Kasumi-1 (cell line): ENCODE results near the gene FCER2.
"Not testable (repeated sequence)": the region's sequence is repeated elsewhere in the genome, so short reads cannot be mapped to it uniquely, and the experiment has no call there.

Experiments
- DNase-seq, 2 experiments: peaks; one replicate each; lab custom pipeline; 2025; lab: John Stamatoyannopoulos, UW

Gene FCER2

DNA sequence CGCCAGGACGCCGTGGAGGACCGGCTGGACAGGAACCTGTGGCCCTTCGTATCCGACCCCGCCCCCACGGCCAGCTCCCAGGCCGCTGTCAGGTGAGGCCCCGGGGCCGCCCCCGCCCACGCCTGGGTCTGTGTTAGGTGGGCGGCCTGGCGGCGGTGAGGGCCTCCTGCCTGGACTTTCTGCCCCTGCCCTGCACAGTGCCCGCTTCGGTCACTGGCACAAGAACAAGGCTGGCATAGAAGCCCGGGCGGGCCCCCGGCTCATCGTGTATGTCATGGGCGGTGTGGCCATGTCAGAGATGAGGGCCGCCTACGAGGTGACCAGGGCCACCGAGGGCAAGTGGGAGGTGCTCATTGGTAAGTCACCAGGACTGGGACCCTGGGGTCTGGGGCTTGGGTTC, 54.8 kb downstream of the FCER2 start:
- DNase-seq, result no peak

DNA sequence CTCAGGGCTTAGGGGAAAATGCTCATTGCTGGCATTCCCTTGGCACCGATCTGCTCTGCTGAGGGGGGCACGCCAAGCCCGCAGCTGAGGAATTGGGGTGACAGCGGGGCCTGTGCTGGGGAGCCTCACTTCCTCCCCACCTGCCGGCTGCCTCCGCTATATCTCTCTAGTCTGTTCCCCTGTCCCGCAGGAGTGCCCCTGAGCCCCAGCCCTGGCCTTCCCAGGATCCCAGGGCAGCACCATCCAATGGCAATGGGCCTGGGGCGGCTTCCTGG, 55.6 kb downstream of the FCER2 start:
- DNase-seq, result no peak

DNA sequence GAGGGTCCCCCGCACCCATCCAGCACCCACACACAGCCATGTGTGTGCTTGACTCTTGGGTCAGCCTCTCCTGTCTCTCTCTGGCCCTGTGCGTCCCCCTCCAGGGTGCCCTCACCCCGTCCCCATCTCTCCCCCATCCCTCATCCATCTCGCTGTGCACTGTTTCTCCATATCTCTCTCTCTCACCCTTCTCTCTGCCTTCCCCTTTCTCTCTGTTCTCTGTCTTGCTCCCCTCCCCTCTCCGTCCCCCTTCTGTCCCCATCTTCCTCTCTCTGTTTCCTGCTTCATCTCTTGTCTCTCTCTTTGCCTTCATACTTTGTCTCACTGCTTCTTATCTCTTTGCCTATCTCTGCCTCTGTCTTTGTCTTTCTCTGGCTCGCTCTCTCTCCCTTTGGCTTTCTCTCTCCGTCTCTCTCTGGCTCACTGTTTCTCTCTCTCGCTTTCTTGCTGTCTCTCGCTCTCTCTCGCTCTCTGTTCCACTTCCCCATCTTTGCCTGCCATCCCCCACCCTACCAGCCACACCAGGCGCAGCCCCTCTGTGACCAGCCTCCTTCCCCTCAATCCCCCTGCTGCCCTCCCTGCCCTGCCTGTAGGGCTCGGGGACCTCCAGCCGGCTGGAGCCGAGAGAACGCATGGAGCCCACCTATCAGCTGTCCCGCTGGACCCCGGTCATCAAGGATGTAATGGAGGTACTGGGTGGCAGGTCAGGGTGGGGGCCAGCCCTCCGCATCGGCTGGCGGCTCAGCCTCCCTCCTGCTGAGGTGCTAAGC, 56.1 kb downstream of the FCER2 start:
- peak in 1 of 2 experiments; percentile 27 for DNase-seq

DNA sequence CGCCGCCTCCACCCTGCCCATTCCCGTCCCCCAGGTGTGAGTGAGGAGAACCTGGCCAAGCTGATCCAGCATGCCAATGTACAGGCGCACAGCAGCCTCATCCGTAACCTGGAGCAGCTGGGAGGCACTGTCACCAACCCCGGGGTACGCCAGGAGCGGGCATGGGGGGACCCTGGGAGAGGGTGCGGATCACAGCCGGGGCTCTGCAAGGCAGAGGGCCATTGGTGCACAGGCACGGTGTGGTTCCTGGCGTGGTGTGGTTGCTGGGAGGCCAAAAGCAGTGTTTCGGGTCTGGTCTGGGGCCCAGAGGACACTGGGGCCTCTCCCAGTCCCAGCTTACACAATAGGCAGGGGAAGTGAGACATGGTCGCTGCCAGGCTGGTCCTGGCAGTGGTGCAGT, 56.8 kb downstream of the FCER2 start:
- peak in 1 of 2 experiments; percentile 29 for DNase-seq

DNA sequence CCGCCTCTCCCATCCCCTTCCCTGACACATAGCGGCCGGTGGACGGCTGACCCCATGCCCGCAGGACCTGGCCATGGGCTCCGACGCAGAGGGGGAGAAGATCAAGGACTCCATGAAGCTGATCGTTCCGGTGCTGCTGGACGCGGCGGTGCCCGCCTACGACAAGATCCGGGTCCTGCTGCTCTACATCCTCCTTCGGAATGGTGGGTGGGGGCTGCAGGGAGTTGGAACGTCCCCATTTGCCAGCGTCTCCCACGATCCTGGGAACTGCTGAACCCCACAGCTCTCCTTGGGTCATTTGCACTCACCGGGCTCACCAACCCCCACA, 57.4 kb downstream of the FCER2 start:
- DNase-seq, result no peak

DNA sequence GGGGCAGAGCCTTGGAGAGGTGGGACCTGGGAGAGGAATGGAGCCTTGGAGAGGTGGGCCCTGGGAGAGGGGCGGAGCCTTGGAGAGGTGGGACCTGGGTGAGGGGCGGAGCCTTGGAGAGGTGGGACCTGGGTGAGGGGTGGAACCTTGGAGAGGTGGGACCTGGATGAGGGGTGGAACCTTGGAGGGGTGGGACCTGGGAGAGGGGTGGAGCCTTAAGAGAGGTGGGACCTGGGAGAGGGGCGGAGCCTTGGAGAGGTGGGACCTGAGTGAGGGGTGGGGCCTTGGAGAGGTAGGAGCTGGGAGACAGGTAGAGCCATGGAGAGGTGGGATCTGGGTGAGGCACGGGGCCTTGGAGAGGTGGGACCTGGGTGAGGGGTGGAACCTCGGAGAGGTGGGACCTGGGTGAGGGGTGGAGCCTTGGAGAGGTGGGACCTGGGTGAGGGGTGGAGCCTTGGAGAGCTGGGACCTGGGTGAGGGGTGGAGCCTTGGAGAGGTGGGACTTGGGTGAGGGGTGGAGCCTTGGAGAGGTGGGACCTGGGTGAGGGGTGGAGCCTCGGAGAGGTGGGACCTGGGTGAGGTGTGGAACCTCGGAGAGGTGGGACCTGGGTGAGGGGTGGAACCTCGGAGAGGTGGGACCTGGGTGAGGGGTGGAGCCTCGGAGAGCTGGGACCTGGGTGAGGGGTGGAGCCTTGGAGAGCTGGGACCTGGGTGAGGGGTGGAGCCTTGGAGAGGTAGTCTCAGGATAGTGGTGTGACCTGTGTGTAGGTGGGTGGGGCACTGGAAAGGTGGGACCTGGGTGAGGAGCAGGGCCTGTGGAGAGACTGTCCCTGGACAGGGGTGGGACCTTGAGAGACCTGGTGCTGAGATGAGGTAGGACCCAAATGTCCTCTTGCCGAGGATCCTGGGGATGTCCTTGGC, 58.0 kb downstream of the FCER2 start:
- not testable (repeated sequence) for DNase-seq

DNA sequence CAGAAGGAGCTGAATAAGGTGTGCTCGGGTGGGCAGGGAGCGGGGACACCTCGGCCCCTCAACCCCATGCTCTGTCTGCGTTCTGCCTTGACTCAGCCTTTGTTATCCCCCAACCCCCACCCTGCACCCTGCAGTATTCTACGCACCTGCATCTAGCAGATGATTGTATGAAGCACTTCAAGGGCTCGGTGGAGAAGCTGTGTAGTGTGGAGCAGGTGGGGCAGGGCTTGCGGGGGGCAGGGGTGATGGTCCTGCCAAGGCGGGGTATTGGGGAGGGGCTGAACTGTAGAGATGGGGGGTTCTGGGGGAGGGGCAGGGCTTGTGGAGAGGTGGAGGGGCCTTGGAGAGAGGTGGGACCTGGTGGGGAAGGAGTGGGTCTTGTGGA, 58.9 kb downstream of the FCER2 start:
- DNase-seq, result no peak

DNA sequence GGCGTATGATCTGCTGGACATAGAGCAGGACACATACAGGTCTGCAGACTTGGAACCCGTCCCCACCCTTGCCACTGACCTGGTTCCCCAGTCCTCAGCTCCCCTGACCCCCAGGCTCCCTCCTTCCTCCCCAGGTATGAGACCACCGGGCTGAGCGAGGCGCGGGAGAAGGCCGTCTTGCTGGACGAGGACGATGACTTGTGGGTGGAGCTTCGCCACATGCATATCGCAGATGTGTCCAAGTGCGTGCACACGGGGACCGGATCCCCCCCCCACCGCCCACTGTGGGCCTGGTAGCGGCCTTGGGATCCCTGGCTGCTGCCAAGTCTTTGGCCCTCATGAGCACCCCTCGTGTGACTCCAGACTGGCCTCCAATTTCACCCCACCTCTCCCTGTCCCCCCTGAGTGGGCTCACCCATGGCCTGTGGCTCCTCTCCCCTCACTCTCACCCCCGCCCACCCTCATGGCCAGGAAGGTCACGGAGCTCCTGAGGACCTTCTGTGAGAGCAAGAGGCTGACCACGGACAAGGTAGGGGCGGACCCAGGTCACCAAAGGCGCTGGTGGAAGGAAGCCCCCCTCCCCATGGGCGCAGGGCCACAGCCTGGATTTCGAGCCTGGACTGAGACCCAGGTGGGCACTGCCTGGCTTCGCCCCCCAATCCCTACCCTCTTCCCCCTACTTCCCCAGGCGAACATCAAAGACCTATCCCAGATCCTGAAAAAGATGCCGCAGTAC, 59.5 kb downstream of the FCER2 start:
- no peak for DNase-seq

DNA sequence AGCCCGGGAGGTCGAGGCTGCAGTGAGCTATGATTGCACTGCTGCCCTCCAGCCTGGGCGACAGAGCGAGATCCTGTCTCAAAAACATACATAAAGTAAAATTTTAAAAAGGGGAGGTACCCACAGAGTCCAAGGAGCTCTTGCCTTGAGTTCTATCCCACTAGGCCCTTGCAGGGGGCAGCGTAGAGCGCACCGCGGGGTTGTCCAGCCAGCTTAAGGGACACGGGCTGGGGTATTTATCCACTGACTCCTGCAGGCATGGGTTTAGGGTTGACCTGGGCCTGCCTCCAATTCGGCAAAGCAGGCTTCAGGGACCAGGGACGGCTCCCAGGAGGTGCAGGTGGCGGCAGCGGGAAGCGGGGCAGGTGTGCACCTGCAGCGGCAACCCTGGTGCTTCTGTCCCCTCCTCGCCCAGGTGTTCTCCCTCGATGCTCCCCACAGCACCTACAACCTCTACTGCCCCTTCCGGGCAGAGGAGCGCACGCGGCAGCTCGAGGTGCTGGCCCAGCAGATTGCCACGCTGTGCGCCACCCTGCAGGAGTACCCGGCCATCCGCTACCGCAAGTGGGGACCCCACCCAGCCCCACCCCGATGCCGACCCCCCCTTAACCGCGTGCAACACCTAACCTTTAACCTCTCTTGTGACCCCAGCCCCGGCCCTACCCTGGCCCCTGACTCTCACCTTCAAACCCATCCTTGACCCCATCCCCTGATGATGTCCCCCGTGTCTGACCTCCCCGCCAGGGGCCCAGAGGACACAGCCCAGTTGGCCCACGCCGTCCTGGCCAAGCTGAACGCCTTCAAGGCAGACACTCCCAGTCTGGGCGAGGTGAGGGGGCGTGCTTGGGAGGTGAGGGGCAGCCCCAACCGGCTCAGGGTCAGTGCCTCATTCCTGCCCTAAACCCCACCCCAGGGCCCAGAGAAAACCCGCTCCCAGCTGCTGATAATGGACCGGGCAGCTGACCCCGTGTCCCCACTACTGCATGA, 60.3 kb downstream of the FCER2 start:
- DNase-seq, result peak in 1 of 2 experiments; percentile 9

DNA sequence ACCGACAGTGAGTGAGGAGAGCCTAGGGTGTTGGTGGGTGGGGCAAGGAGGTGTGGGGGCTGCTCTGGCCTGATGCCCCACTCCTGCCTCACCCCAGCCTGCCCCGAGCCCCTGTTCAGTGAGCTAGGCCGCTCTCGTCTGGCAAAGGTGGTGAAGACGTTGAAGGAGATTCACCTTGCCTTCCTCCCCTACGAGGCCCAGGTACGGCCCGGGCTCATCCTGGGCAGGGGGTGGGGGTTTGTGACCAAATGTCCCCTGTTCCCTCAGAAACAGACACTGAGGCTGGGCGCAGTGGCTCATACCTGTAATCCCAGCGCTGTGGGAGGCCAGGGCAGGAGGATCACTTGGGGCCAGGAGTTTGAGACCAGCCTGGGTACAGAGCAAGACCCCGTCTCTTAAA, 61.1 kb downstream of the FCER2 start:
- DNase-seq, result no peak

DNA sequence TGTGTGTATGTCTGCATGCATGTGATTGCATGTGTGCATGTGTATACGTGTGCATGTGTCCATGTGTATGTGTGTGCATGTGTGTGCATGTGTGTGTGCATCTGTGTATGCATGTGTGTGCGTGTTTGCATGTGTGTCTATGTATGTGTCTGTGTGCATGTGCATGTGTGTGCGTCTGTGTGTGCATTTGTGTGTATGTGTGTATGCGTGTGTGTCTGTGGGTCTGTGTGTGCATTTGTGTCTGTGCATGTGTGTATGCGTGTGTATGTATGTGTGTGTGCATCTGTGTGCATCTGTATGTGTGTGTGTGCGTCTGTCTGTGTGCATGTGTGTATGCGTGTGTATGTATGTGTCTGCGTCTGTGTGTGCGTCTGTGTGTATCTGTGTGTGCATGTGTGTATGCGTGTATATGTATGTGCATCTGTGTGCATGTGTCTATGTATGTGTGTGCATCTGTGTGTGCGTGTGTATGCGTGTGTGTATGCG, 62.0 kb downstream of the FCER2 start:
- no peak for DNase-seq

DNA sequence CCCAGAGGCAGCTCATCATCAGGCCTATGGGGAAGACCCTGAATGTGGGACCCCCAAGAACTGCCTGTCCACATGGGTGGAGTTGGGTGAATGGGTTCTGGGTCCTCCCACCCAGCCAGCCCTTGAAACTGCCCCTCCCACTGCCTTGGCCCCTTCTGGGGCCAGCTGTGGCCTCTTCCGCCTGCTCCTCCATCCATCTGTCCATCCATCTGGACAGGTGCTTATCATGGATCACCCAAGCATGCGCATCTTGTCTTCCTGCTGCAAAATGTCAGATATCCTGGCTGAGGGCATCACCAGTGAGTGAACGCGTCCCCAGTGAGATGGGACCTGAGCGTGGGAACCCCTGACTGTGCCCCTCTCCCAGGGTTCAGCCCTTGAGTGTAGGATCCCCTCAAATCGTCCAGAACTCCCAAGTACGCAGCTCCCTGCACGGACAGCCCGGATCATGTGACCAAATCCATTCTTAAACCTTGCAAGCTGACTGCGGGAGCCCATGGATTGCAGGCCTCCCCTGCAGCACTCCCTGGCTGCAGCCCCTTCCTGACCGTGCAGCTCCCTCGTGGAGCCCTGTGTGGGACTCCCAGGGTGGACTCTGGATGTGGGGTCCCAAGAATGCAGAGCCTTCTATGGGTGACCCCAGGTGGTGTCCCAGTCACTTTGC, 63.0 kb downstream of the FCER2 start:
- no peak for DNase-seq
